GM18858 (cell line): ENCODE data around the gene SDK1.

Experiments
- ATAC-seq: cut with Tn5 transposase; IDR thresholded peaks from one replicate; pipeline ENCODE4 v1.9.1; 2021; ENCODE audit not compliant: unreplicated experiment

Gene SDK1

GRCh38 chr7:3336042-3336665 lies 35.1 kb downstream of the SDK1 start:
- no peak for ATAC-seq

DNA sequence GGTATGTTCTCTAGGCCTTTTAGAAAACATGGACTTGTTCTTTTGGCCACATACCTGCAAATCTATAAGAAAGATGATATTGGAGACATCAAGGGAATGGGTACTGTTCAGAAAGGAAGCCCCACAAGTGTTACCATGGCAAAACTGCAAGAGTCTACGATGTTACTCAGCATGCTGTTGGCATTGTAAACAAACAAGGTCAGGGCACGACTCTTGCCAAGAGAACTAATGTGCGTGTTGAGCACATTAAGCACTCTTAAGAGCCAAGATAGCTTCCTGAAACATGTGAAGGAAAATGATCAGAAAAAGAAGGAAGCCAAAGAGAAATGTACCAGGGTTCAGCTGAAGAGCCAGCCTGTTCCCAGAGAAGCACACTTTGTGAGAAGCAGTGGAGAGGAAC lies 37.1 kb downstream of the SDK1 start:
- ATAC-seq: no peak

DNA sequence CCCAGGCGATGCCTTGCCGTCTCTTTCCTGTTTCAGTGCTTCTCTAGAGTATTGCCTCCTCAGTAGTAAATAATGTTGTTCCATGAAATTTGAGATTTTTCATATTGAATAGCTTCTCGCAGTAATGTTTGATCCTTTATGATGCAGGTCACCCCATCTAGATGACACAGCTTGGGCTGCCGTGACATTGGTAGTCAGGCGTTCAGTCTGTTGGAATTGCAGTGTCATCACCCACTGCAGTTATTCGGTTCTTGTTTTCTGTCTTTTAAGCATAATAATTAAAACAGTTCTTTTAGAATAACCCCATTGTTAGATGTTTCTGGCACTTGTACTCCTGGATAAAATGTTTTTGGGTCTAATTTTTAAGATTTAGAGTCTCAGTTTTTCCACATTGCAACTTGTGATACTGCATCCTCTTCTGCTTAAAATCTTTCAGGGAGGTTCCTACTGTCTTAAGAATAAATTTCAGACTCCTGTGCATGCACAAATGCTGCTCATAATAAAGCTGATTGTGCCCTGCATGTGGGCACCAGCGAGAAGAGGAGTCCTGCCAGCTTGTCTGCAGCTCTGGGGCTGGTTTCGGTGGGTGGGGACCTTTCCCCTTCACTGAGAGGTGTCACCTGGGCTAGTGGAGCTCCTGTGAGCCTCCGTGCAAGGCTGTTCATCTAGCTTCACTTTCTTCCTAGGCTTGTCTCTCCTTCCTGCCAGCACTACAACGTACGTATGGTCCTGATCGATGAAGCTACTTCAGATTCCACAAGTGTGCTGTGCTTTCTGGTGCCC lies 44.8 kb downstream of the SDK1 start:
- no peak for ATAC-seq

GRCh38 chr7:3349126-3349525 lies 48.1 kb downstream of the SDK1 start:
- no peak for ATAC-seq

DNA sequence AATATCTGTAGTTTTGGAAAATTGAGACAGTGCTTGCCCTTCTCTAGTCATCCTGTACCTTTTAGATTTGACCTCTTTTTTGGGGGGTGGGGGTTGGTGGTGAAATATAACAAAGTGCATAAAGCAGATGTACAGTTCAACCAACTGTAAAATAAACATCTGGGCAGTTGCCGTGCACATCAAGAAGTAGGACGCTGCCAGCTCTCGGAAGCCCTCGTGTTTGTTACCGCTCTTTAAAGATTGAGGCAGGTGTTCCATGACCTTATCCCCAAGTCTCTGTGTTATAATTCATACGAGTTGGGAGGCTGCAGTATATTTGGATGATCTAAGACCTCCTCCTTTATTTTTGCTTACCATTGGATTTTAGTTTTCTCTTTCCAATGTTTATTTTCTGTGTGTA lies 55.1 kb downstream of the SDK1 start:
- no peak for ATAC-seq

DNA sequence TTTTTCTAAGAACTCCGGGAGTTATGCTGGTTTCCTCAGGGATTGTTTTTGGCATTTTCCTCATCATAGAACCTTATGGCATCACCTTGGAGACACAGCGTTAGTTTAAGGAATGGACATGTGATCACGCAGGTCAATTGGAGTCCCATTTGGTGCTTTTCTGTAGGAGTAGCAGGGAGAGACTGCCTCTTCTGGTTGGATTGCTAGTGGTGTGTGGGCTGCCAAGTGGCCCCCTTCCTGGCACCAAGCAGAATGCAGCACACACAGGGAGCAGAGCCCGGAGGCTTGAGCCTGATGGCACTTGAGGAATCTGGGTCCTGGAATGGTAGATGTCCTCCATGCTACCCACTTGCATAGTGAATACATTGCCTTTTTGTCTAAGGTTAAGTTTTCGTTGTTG lies 57.9 kb downstream of the SDK1 start:
- no peak for ATAC-seq

DNA sequence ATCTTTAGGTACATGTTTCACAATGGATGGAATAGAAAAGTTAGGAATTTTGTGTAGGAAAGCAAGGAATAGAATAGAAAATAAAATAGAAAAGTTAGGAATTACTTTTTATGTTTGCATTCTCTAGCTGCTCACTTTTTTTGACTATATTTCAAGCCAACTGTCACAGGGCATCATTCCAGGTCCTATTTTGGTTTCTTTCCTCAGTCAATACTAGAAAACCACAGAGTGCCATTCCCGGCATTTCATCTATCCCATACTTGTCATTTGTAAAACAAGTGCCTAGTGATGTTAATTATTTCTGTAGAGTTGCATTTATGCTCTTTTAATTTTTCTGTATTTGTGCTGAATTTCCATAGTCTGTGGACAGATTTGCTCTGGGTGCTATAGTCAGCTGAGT lies 66.2 kb downstream of the SDK1 start:
- no peak for ATAC-seq

DNA sequence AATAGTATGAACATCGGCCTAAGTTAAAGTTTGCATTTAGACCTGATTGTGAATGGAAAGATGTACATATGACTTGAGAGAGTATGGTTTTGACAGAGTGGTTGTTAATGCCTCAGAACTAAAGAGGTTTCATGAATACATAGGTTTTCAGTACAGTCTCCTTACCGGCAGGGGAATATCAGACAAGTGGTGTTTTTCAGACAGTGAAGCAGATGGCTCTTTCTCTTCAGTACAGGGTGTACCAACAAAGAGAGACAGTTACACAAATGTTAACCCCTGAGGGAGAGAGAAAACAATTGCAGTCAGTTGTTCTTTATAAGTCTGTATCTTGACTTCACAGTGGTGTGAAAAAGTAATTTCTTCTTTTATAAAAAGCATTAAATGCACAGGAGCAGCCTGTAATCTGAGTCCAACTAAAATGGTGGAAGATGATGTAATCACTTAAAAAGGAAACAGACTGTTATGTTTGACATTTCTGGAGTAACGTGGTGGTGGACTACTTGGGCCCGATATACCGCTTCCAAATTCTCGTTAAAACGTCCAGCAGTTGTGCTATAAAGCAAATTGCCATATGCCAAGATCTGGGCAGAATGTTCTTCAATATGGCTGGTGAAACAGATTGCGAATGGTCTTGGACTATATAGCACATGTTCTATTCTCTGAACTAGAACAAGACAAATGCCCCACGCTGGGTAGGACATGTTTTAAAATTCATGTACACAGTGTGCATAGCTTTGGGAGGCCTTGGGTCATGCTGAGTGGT lies 69.2 kb downstream of the SDK1 start:
- no peak for ATAC-seq

- ATAC-seq: no peak
Measured at GRCh38 chr7:3370921-3371320, 69.9 kb downstream of the SDK1 start.

DNA sequence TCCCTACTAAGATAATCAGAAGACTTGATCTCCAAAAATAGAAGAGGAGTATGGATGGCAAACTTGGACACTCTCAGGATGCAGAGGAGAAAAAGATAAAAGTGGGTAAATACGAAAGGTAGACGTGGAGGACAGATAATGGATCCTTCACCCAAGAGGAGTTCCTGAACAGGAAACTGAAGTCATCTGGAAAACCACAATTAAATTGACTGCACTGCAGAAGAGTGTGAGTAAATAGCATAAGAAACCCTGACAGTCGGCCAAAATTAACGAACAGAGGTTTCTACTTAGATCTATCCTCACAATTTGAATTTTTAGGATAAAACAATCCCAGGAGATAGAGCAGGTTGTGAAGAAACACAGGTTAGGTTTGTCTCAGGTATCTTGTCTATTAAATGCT lies 70.5 kb downstream of the SDK1 start:
- ATAC-seq: no peak

DNA sequence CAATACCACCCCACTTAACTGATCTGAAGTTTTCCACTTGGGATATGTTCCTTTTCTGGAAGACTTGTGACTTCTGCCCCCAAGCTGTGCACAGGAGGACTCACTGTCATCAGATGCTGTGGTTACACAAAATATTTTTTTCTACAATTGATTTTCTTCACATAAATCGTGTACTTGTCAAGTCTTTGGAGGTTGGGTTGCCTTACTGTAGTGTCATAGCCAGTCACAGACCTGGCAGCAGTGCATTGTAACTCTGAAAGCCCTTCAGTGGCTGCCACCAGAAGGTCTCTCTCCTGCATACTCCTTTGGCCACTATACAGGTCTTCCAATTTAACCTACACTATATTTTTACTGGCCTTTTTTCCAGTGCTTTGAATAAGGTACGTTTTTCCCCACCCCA lies 73.2 kb downstream of the SDK1 start:
- no peak for ATAC-seq

GRCh38 chr7:3378390-3379150 lies 77.5 kb downstream of the SDK1 start:
- ATAC-seq: no peak

- ATAC-seq: no peak
Measured at GRCh38 chr7:3380034-3380433, 79.0 kb downstream of the SDK1 start.

DNA sequence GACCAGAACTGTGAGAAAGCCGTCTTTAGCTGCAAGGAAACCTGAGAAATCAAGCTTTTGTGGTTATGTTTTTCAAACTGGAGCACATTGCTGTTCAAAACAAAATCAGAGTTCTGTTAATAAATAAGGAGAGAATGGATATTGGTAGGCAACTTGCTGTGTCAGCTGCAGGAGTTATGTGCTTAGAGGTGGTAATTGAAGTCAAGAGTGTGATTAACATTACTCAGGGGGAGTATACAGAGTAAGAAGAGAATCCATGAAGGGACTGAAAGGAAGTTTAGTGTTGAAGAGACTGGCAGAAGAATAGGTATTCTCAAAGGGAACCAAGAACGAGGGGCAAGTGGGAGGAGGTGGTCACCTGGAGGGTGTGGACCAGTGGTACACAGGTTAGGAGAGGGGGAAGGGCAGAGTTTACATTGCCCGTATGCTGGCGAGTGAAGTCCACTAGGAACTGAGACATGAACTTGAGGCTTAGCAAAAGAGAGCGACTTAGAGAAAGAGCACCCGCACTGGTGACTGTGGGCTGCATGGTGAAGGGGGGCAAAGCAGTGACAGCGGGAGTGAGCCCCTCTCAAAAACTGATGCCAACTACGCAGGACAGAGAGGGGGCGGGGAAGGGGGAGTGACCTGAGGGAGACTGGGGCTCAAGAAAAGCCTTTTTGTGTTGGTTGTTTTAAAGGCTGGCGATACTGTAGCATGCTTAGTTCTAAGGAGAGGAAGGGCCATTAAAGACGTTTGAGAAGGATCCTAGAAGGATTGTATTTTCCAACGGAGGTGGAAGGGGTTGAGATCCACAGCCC lies 80.0 kb downstream of the SDK1 start:
- no peak for ATAC-seq

DNA sequence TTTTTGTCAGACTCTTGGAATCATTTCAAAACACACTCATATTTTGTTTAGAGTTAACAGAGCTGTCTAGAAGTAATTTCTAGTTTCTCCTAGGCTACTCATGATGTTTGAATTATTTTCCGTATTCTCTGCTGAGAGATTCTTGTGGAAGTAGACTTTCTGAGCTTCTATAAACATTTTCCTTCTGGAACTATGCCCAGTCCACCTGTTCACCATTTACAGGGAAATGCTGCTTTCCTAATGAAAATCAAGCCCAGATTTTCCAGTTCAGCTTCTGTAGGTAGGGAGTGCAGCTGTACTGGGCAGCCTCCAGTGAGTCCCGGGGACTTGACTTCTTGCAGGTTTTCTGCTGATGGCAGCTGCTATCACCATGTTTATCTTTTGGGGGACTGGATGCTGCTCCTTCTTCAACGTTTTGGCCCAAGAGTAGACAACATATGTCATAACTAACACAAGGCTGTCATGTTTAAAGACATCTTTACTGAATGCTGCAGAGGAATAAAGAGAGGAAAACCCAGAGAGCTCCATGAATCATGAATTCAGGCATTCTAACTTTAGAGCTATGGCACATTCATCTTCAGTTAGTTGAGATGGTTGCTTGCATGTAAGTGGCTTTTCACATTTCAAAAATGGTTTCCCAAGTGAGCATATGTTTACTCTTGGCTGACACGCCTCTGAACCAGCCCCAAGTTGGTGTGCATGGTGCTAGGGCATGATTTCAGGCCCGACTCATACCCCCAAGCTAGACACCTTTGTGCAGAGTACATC lies 85.6 kb downstream of the SDK1 start:
- no peak for ATAC-seq

GRCh38 chr7:3393862-3394261 lies 92.8 kb downstream of the SDK1 start:
- no peak for ATAC-seq

DNA sequence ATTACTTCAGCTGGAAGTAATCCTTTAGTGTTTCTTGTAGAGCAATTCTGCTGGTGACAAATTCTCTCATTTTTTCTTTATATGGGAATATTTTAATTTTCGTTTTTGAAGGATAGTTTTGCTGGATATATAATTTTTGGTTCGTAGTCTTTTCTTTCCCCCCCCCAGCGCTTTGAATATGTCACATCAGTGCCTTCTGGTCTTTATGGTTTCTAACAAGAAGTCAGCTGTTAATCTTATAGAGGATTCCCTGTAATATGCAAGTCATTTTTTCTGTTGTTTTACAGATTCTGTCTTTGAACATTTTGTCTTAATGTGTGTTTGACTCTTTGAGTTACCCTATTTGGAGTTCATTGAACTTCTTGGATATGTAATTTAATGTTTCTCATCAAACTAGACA lies 96.3 kb downstream of the SDK1 start:
- ATAC-seq: no peak

DNA sequence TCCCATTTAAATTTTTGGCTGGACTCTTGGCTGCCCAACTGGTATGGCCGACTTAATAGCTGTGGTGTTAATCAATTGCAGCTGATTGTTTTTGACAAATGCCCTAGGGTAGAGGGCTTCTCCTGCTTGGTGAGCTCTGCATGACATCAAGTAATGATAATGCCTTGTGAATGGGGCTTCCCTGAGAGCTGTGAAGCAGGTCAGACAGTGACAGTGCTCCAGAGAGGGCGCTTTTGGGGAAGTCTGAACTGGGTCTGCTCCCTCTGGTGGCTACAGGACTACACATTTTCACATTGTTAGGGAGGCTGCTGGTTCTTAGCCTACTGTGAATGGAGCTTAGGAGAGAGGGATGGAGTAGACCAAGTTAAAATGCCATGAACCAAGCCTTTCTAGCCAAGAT lies 98.8 kb downstream of the SDK1 start:
- ATAC-seq: no peak

GRCh38 chr7:3404501-3404900 lies 103.4 kb downstream of the SDK1 start:
- no peak for ATAC-seq
